GM18909 (cell line): ENCODE data around the gene VSTM2B.
"Not testable (repeated sequence)": the region's sequence is repeated elsewhere in the genome, so short reads cannot be mapped to it uniquely, and the experiment has no call there.

Source experiments
- ATAC-seq: cut with Tn5 transposase; IDR thresholded peaks from one replicate; pipeline ENCODE4 v1.9.1; 2021; ENCODE audit warnings: mild to moderate bottlenecking; ENCODE audit not compliant: unreplicated experiment, poor library complexity

VSTM2B gene

GRCh38 chr19:29525901-29526729, at the start of gene VSTM2B:
VSTM2B (plus strand) TSS chr19:29525994; CDS start chr19:29526584, 590 bp downstream.
- no peak for ATAC-seq

GRCh38 chr19:29476528-29476927, 49.3 kb upstream of the VSTM2B start:
- no peak for ATAC-seq

GRCh38 chr19:29477831-29478577, 47.8 kb upstream of the VSTM2B start:
- no peak for ATAC-seq

- ATAC-seq = no peak
These were observed 46.9 kb upstream of the VSTM2B start for GRCh38 chr19:29478578-29479565.

GRCh38 chr19:29479941-29480340, 45.9 kb upstream of the VSTM2B start:
- ATAC-seq = no peak

- no peak for ATAC-seq
These were observed 45.3 kb upstream of the VSTM2B start for GRCh38 chr19:29480507-29480906.

GRCh38 chr19:29482855-29483640, 42.7 kb upstream of the VSTM2B start:
- ATAC-seq = no peak

GRCh38 chr19:29483641-29483920, 42.2 kb upstream of the VSTM2B start:
- ATAC-seq = no peak

GRCh38 chr19:29483944-29484581, 41.7 kb upstream of the VSTM2B start:
- no peak for ATAC-seq

- ATAC-seq = no peak
These were observed 40.9 kb upstream of the VSTM2B start for GRCh38 chr19:29484876-29485275.

GRCh38 chr19:29485293-29485692, 40.5 kb upstream of the VSTM2B start:
- no peak for ATAC-seq

GRCh38 chr19:29486961-29487360, 38.8 kb upstream of the VSTM2B start:
- not testable (repeated sequence) for ATAC-seq

- no peak for ATAC-seq
These were observed 38.4 kb upstream of the VSTM2B start for GRCh38 chr19:29487432-29487831.

GRCh38 chr19:29488316-29488715, 37.5 kb upstream of the VSTM2B start:
- no peak for ATAC-seq

GRCh38 chr19:29489172-29489951, 36.4 kb upstream of the VSTM2B start:
- no peak for ATAC-seq

- no peak for ATAC-seq
These were observed 34.3 kb upstream of the VSTM2B start for GRCh38 chr19:29491491-29491890.

GRCh38 chr19:29491995-29492577, 33.7 kb upstream of the VSTM2B start:
- no peak for ATAC-seq

GRCh38 chr19:29492769-29493168, 33.0 kb upstream of the VSTM2B start:
- ATAC-seq = no peak
